Neural crest cell (in vitro differentiated cells): ENCODE results near the gene COL4A1. TPM values are rescaled to one million over a fixed set of nuclear protein-coding genes. Genes with fewer than 3 reads are reported as not detected.

Experiments used
- DNase-seq: peaks from one replicate; pipeline ENCODE4 v3.0.0; 2021; ENCODE audit warnings: low read depth, mixed read lengths, low spot score
- H3K27ac Mint-ChIP-seq: one replicate; pipeline ENCODE4 v1.8.0; 2021; ENCODE audit warnings: mild to moderate bottlenecking, mixed read lengths; ENCODE audit not compliant: unreplicated experiment
- H3K27me3 Mint-ChIP-seq: 2 replicates; pipeline ENCODE4 v1.8.0; 2021; ENCODE audit warnings: low read depth, mild to moderate bottlenecking, mixed read lengths
- H3K36me3 Mint-ChIP-seq: 2 replicates; pipeline ENCODE4 v1.8.0; 2021; ENCODE audit warnings: low read depth, mild to moderate bottlenecking, mixed read lengths
- H3K4me1 Mint-ChIP-seq: 2 replicates; pipeline ENCODE4 v1.8.0; 2021; ENCODE audit warnings: mixed read lengths
- H3K4me3 Mint-ChIP-seq: one replicate; pipeline ENCODE4 v1.8.0; 2021; ENCODE audit warnings: mild to moderate bottlenecking, mixed read lengths
- H3K9me3 Mint-ChIP-seq: 2 replicates; pipeline ENCODE4 v1.8.0; 2021; ENCODE audit warnings: mixed read lengths
- total RNA-seq: library from RNA; stranded (reverse); gene quantifications from 2 replicates; pipeline ENCODE4 v1.2.1, GENCODE V29; 2021
- TF ChIP-seq, protein P1 (sequence below): fragments of 200-600 bp; sonication (generic); conservative IDR thresholded peaks from 2 replicates; pipeline ENCODE4 v1.5.0; 2021; ENCODE audit warnings: antibody characterized with exemption, mild to moderate bottlenecking

Gene COL4A1
- total RNA-seq, 1 donor from 2014 or later: 65.5 TPM

DNA sequence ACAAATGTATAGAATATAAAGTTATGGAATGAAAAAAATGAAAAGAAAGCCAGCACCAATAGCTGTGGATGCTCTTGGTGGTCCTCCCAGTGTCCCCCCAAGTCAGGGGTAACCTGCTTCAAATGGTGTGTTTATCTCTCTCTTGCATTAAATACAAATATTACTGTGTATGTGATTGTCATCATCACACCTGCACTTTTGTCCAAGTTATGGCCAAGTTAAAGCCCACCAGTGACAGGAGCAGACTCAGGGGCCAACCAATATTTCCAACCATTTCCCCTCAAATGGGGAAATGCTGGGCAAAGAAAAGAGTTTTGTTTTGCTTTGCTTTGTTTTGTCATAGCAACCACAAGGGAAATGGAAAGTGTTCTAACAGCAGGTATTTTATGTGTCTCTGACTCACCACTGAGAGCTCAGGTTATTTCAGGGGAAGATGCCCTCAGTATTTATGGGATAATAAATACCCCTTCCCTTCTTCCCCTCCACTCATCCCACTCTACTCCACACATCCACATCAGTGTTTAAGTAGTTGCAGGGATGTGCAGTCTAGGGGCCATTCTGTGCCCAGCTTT, 133.6 kb downstream of the COL4A1 start:
- Mint-ChIP-seq H3K4me3 (no peak overlapping the region), H3K27me3 (no peaks in the 10 kb centered on the region), H3K27ac (no peak overlapping the region), H3K9me3 (peaks cover 2% of the 10 kb centered on the region), H3K36me3 (peaks cover 39% of the 10 kb centered on the region), H3K4me1 (peaks cover 14% of the 10 kb centered on the region)
- TF ChIP-seq, protein P1, sequence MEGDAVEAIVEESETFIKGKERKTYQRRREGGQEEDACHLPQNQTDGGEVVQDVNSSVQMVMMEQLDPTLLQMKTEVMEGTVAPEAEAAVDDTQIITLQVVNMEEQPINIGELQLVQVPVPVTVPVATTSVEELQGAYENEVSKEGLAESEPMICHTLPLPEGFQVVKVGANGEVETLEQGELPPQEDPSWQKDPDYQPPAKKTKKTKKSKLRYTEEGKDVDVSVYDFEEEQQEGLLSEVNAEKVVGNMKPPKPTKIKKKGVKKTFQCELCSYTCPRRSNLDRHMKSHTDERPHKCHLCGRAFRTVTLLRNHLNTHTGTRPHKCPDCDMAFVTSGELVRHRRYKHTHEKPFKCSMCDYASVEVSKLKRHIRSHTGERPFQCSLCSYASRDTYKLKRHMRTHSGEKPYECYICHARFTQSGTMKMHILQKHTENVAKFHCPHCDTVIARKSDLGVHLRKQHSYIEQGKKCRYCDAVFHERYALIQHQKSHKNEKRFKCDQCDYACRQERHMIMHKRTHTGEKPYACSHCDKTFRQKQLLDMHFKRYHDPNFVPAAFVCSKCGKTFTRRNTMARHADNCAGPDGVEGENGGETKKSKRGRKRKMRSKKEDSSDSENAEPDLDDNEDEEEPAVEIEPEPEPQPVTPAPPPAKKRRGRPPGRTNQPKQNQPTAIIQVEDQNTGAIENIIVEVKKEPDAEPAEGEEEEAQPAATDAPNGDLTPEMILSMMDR: no peak
- DNase-seq: no peak

DNA sequence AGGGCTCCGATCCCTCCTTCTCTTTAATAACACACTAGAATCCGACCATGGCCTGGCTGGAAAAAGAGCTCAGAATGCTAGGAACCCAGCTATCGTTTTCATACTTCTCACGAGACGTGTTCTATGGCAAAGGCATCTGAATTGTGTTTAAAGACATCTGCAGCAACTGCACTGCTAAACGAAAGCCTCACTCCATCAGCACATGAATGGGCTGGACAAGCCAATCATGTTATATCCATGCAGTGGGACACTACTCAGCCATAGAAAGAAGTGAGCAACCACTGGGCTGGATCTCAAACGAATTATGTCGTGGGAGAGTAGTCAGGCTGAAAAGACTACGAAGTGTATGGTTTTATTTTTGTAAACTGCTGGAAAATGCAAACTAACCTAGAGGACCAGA, 136.1 kb downstream of the COL4A1 start:
- Mint-ChIP-seq H3K9me3 (peaks cover 2% of the 10 kb centered on the region), H3K4me3 (no peak overlapping the region), H3K36me3 (peaks cover 34% of the 10 kb centered on the region), H3K4me1 (peaks cover 11% of the 10 kb centered on the region), H3K27ac (no peak overlapping the region), H3K27me3 (no peaks in the 10 kb centered on the region)
- DNase-seq: no peak
- TF ChIP-seq, protein P1: no peak

DNA sequence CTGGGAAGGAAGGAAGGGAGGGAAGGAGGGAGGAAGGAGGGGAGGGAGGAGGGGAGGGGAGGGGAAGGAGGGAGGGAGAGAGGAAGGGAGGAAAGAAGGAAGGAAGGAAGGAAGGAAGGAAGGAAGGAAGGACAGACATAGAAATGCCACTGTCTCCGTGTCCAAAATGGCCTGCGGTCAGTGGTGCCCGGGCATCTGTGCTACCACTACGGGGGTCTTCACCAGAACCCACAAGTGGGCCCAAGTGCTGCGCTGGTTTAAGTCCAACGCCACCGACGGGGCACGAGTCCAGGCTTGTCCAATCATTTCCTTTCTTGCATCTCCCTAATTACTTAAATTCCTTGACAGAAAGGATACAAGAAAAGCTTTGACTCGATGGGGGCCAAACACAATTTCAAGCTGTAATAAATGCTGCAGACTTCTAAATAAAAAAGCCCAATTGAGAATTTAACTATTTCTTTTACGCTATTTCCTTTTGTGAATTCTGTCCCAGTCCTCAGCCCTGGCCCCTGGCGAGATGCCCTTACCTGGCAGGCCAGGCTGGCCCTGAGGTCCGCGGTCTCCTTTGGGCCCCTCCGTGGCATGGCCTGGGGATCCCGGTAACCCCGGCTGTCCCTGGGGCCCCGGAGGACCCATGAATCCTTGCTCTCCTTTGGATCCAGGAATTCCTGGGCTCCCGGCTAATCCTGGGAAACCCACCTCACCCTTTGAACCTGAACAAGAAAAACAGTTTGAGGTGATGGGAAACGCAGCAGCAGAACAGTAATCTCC, 136.8 kb downstream of the COL4A1 start:
- H3K27ac Mint-ChIP-seq: no peak overlapping the region
- H3K4me1 Mint-ChIP-seq: peaks cover 11% of the 10 kb centered on the region
- DNase-seq: no peak
- TF ChIP-seq, protein P1: no peak
- no peaks in the 10 kb centered on the region for H3K27me3 Mint-ChIP-seq
- peaks cover 27% of the 10 kb centered on the region for H3K36me3 Mint-ChIP-seq
- H3K9me3 Mint-ChIP-seq: peaks cover 2% of the 10 kb centered on the region
- H3K4me3 Mint-ChIP-seq: no peak overlapping the region

DNA sequence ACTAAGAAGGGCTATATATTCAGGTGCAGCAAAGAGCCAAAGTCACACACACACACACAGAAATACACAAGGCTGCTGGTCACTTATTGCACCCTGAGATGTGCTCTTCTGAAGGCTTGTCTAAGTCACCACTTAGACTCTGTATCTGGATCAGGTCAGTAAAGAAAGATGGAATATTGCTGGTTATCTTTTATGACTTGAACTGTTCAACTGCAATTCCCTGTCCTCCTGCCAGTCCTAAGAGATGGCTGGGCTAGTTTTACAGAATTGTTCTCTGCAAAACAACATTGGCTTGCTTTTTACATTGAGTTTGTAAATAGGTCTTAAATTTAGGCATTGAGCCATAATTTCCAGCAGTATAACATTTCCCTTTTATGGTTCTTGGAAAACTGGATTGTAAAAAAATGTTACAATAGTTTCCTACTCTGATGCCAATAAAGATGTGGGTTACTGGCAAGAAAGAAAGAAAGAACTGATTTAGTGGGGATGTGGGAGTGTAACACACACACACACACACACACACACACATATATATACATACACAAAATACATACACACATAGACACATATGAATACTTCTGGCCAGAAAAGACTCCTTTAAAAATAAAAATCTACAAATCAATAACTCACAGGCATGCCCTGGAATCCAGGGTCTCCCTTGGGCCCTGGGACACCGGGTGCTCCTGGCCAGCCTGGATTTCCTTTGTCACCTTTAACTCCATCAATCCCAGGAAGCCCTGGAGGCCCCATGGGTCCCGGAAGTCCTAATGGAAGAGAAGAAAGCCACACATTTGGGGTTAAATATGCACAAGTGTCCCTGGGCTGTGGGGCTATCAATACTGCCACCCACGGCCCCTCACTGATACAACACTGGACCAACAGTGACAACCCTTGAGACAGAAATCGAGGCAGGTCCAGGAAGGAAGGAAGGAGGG, 137.7 kb downstream of the COL4A1 start:
- H3K27me3 Mint-ChIP-seq: no peaks in the 10 kb centered on the region
- H3K36me3 Mint-ChIP-seq: peaks cover 18% of the 10 kb centered on the region
- TF ChIP-seq, protein P1: no peak
- no peak for DNase-seq
- no peak overlapping the region for H3K27ac Mint-ChIP-seq
- H3K4me3 Mint-ChIP-seq: no peak overlapping the region
- H3K4me1 Mint-ChIP-seq: peaks cover 11% of the 10 kb centered on the region
- H3K9me3 Mint-ChIP-seq: peaks cover 2% of the 10 kb centered on the region

DNA sequence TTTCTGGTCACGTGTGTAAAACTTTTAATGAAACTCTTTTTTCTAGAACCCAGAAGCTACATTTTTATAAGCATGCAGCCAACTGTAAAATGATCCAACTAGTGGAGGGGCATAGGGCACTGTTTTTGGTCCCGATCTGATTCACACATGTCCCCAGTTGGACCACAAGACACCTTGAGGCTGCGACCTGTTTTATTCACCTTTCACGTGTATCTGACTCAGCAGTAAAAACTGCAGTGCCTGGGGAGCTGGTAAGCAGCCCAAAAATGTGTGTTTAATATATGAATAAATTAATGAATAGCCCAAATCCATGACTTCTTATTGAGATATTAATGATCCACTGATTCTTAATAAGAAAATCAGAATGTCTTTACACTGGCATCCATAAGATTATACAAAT, 140.4 kb downstream of the COL4A1 start:
- no peak overlapping the region for H3K27ac Mint-ChIP-seq
- TF ChIP-seq, protein P1: no peak
- H3K27me3 Mint-ChIP-seq: no peaks in the 10 kb centered on the region
- H3K9me3 Mint-ChIP-seq: no peaks in the 10 kb centered on the region
- H3K4me1 Mint-ChIP-seq: peaks cover 6% of the 10 kb centered on the region
- peaks cover 6% of the 10 kb centered on the region for H3K36me3 Mint-ChIP-seq
- no peak overlapping the region for H3K4me3 Mint-ChIP-seq
- DNase-seq: no peak
